Natural killer cell (primary cell): Measurements from ENCODE around the gene LYPD1. TPM values are rescaled to one million over a fixed set of nuclear protein-coding genes. Genes with fewer than 3 reads are reported as not detected.

Source experiments
- ATAC-seq, 3 donors: fragments of 150-1000 bp in 2 of 3; fragments of 200-7000 bp in 1 of 3; cut with Tn5 transposase; 1 replicate in 1 of 3; 2 replicates in 2 of 3; pipeline ENCODE4 v1.10.0; 2021; ENCODE audit warnings: mild to moderate bottlenecking in 2 of 3, moderate library complexity in 2 of 3
- DNase-seq, 2 donors: peaks; one replicate each; pipeline versions ENCODE4 v3.0.0 to v3.0.0-alpha.2; 2013 to 2021; ENCODE audit warnings: mixed read lengths in 1 of 2
- H3K27ac ChIP-seq: one replicate; pipeline ENCODE4 v1.5.1; 2013; ENCODE audit warnings: mild to moderate bottlenecking, low read length
- H3K27me3 ChIP-seq: one replicate; pipeline ENCODE4 v1.6.1; 2013; ENCODE audit warnings: low read length; ENCODE audit not compliant: control insufficient read depth, insufficient read depth
- H3K36me3 ChIP-seq: one replicate; pipeline ENCODE4 v1.6.1; 2013; ENCODE audit warnings: low read length; ENCODE audit not compliant: control insufficient read depth, insufficient read depth
- H3K4me1 ChIP-seq: one replicate; pipeline ENCODE4 v1.6.1; 2013; ENCODE audit warnings: low read length; ENCODE audit not compliant: control insufficient read depth, insufficient read depth
- H3K4me3 ChIP-seq: one replicate; pipeline ENCODE4 v1.5.1; 2013; ENCODE audit warnings: low read length
- H3K9me3 ChIP-seq: one replicate; pipeline ENCODE4 v1.6.1; 2013; ENCODE audit warnings: low read length; ENCODE audit not compliant: control insufficient read depth, insufficient read depth
- H3K27ac Mint-ChIP-seq, 2 donors: one replicate each; pipeline ENCODE4 v1.8.0; 2022; ENCODE audit warnings: mild to moderate bottlenecking in 2 of 2, mixed read lengths in 2 of 2, moderate library complexity in 1 of 2
- H3K27me3 Mint-ChIP-seq, 2 donors: one replicate each; pipeline ENCODE4 v1.8.0; 2022; ENCODE audit warnings: low read depth in 2 of 2, mixed read lengths in 2 of 2
- H3K36me3 Mint-ChIP-seq: one replicate; pipeline ENCODE4 v1.8.0; 2022; ENCODE audit warnings: mixed read lengths
- H3K4me1 Mint-ChIP-seq, 2 donors: one replicate each; pipeline ENCODE4 v1.8.0; 2022; ENCODE audit warnings: mixed read lengths in 2 of 2
- H3K4me3 Mint-ChIP-seq: one replicate; pipeline ENCODE4 v1.8.0; 2022; ENCODE audit warnings: mild to moderate bottlenecking, moderate library complexity, mixed read lengths
- H3K9me3 Mint-ChIP-seq, 2 donors: one replicate each; pipeline ENCODE4 v1.8.0; 2022; ENCODE audit warnings: mixed read lengths in 2 of 2
- WGBS: methylation state at CpG from one replicate; pipeline ENCODE4 v1.1.7; 2013; ENCODE audit warnings: missing lambda C conversion rate; ENCODE audit not compliant: insufficient coverage; 5-methylcytosine and 5-hydroxymethylcytosine counted together
- intact Hi-C: fragments of 100-400 bp; cut with micrococcal nuclease; formaldehyde crosslinking; loops from one replicate; pipeline ENCODE4 v1.14.2; 2022
- total RNA-seq, 4 donors: library from RNA; stranded (reverse); fragments of 120-200 nt in 1 of 4; gene quantifications; one replicate each; pipeline versions ENCODE4 v1.2.3 to v1.2.4, GENCODE V29; 2013 to 2022
- TF ChIP-seq, protein P1 (sequence below): fragments of 200-600 bp; IDR thresholded peaks from one replicate; pipeline ENCODE4 v1.8.0; 2022; ENCODE audit warnings: antibody characterized with exemption

LYPD1 gene
- total RNA-seq, 3 donors from 2014 or later (not counting 1 experiment from before 2014, with no cell fraction given) = not detected

DNA sequence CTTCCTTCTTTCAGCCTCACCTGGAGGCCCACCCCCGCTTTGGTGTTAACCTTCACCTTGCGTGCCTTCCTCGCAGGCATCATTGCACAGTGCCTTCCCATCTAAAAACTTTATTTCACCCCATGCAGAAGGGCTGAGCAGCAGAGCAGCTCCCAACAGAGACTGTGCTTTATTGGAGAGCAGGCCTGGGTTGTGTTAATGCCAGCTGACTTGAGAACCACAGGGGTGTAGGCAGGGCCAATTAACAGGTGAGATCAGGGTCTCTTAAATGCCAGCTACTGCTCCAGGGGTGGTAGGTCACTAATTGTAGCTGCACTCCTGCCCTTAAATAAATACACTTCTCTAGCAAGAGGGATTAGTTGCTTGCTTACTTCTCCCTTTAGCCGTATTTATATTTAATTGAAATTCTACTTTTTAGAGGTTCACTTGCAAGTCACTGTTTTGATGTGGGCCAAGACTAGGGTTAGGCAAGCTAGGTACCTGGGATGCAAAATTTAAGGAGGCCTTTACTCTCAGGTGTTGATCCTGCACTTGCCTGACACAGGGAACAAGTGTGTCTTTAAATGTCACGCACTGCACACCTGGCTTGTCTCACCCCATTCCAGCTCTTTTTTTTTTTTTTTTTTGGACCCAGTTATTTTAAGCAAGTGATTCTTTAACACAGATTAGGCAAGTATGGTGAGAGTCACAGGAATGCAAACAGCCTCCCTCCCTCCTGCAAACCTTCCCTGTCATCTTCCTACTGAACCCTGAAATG lies 54.5 kb downstream of the LYPD1 start:
- intact Hi-C loops = no loop called here
- ATAC-seq (no peak), DNase-seq (no peak)

DNA sequence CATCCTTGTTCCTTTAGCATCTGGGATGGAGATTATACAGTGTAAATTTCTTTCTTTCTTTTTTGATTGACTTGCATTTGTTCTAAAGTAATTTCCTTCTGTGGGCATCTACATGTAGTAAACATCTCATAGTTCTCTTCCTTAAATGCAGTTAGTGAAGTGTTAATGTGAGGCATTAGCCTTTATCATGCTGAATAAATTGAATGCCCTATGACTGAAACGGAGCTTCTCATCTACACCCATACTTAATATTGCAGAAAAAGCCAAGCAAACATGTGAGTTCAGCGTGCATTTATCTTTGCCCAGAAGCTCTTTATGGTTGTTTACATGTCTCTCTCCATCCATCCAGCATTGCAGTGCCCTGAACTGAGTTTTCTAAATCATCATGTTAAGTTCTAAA lies 58.3 kb downstream of the LYPD1 start:
- Histone ChIP-seq H3K4me3 (no peak overlapping the region), H3K27me3 (no peaks in the 10 kb centered on the region), H3K27ac (no peak overlapping the region), H3K9me3 (no peaks in the 10 kb centered on the region), H3K36me3 (no peaks in the 10 kb centered on the region), H3K4me1 (no peaks in the 10 kb centered on the region)
- Mint-ChIP-seq H3K4me3 (no peak overlapping the region), H3K9me3 (peaks cover under 1 to 2% of the 10 kb centered on the region in 2 donors), H3K27ac (no peak overlapping the region), H3K4me1 (no peaks in the 10 kb centered on the region), H3K27me3 (no peaks in the 10 kb centered on the region), H3K36me3 (no peaks in the 10 kb centered on the region)
- TF ChIP-seq, protein P1, sequence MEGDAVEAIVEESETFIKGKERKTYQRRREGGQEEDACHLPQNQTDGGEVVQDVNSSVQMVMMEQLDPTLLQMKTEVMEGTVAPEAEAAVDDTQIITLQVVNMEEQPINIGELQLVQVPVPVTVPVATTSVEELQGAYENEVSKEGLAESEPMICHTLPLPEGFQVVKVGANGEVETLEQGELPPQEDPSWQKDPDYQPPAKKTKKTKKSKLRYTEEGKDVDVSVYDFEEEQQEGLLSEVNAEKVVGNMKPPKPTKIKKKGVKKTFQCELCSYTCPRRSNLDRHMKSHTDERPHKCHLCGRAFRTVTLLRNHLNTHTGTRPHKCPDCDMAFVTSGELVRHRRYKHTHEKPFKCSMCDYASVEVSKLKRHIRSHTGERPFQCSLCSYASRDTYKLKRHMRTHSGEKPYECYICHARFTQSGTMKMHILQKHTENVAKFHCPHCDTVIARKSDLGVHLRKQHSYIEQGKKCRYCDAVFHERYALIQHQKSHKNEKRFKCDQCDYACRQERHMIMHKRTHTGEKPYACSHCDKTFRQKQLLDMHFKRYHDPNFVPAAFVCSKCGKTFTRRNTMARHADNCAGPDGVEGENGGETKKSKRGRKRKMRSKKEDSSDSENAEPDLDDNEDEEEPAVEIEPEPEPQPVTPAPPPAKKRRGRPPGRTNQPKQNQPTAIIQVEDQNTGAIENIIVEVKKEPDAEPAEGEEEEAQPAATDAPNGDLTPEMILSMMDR = no peak
- no peak for DNase-seq
- 78% methylated on average over 2 of the region's 2 CpGs for WGBS
- intact Hi-C loops = no loop called here
- ATAC-seq = no peak

More for the DNA sequence above, 54.5 kb downstream of the LYPD1 start:
- no peak overlapping the region for H3K27ac Mint-ChIP-seq
- Histone ChIP-seq H3K36me3 (no peaks in the 10 kb centered on the region), H3K27ac (no peak overlapping the region), H3K4me3 (no peak overlapping the region), H3K27me3 (no peaks in the 10 kb centered on the region), H3K4me1 (no peaks in the 10 kb centered on the region), H3K9me3 (peaks cover 5% of the 10 kb centered on the region)
- H3K36me3 Mint-ChIP-seq = no peaks in the 10 kb centered on the region
- no peak overlapping the region for H3K4me3 Mint-ChIP-seq
- no peaks in the 10 kb centered on the region for H3K4me1 Mint-ChIP-seq
- H3K27me3 Mint-ChIP-seq = no peaks in the 10 kb centered on the region
- TF ChIP-seq, protein P1 = no peak
- H3K9me3 Mint-ChIP-seq = peaks cover 0 to 3% of the 10 kb centered on the region in 2 donors
- WGBS = 94% methylated on average over 4 of the region's 5 CpGs

DNA sequence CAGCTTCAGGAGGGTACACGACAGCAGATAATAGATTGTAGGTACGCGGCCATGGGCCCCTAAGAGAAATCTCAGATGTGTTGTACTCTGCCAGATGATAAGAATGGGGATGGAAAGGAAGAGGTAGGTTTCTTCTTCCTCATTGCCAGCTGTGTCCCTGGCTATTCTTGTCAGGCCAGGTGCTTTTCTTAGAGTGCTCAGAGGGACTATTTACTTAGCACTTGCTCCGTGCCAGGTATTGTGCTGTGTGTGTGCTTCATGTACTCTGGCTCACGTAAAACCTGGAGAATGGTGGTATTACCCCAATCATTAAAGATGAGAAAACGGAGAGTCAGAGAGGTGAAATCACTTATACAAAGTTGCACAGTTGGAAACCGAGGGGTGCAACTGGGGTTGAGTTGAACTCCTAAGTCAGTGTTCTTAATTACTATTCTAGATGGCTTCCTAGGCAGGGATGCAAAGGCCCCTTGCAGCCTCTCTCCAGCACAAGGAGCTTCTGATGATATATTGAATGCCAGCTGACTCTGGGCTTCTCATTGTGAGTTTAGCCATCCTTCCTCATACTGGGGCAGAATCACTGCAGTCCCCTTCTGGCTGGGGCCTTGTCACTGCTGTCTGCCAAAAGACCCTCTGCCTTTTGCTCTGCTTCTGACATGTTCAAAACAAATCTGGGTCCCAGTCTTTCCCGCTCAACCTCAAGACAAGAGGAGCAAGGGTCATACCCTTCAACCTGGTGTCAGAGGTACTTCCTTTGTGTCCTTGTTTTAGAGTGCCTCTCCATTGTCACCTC lies 60.7 kb downstream of the LYPD1 start:
- intact Hi-C loops = no loop called here
- H3K36me3 Mint-ChIP-seq = no peaks in the 10 kb centered on the region
- 91% methylated on average over 8 of the region's 8 CpGs for WGBS
- Histone ChIP-seq H3K27me3 (no peaks in the 10 kb centered on the region), H3K9me3 (no peaks in the 10 kb centered on the region), H3K36me3 (no peaks in the 10 kb centered on the region), H3K4me3 (no peak overlapping the region), H3K4me1 (no peaks in the 10 kb centered on the region), H3K27ac (no peak overlapping the region)
- H3K27ac Mint-ChIP-seq = no peak overlapping the region
- no peak overlapping the region for H3K4me3 Mint-ChIP-seq
- peaks cover 2 to 3% of the 10 kb centered on the region in 2 donors for H3K9me3 Mint-ChIP-seq
- TF ChIP-seq, protein P1 = no peak
- H3K4me1 Mint-ChIP-seq = no peaks in the 10 kb centered on the region
- DNase-seq (no peak), ATAC-seq (no peak)
- H3K27me3 Mint-ChIP-seq = no peaks in the 10 kb centered on the region
